ENCODE results near the gene TTC39A. TPM values are rescaled to one million over a fixed set of nuclear protein-coding genes. Genes with fewer than 3 reads are reported as not detected.

TTC39A gene
- total and polyA plus RNA-seq, 2 of the 13 experiments (the other 11 are each of a cell fraction or from before 2014, with no cell fraction given): 0.33 to 1.5 TPM

- no peak for TF ChIP-seq ZNF18 (CRISPR knock-in tag; IDR thresholded peaks at IDR 0.05; ENCODE audit: insufficient replicate concordance)
- no peak for TF ChIP-seq ZSCAN20 (CRISPR knock-in tag; IDR thresholded peaks at IDR 0.05; ENCODE audit: borderline replicate concordance)
- no peak for TF ChIP-seq BRCA1 (CRISPR knock-in tag; IDR thresholded peaks at IDR 0.05)
- no peak for TF ChIP-seq ZNF781 (CRISPR knock-in tag; IDR thresholded peaks at IDR 0.05; ENCODE audit: borderline replicate concordance, not compliant biosample characterization)
- TF ChIP-seq TGIF2 (CRISPR knock-in tag; IDR thresholded peaks at IDR 0.05): no peak
- TF ChIP-seq IKZF4 (CRISPR knock-in tag; IDR thresholded peaks at IDR 0.05; ENCODE audit: borderline replicate concordance, low read depth, not compliant biosample characterization): no peak
- TF ChIP-seq ARID5B (CRISPR knock-in tag; IDR thresholded peaks at IDR 0.05): peak; percentile 32; the same call in 1 of the 2 replicates
- no peak for TF ChIP-seq ZNF619 (CRISPR knock-in tag; IDR thresholded peaks at IDR 0.05)
- no peak for TF ChIP-seq ATF7-NPFF (CRISPR knock-in tag; IDR thresholded peaks at IDR 0.05; ENCODE audit: low read depth)
- no peak for TF ChIP-seq CREB1 (IDR thresholded peaks at IDR 0.05)
- no peak for TF ChIP-seq CREB1 (CRISPR knock-in tag; IDR thresholded peaks at IDR 0.05)
- TF ChIP-seq HES4 (CRISPR knock-in tag; IDR thresholded peaks at IDR 0.05; ENCODE audit: borderline replicate concordance): no peak
- TF ChIP-seq ZNF124 (CRISPR knock-in tag; IDR thresholded peaks at IDR 0.05): no peak
- no peak for TF ChIP-seq ELK4 (CRISPR knock-in tag; IDR thresholded peaks at IDR 0.05; ENCODE audit: borderline replicate concordance)
- 0 out of 2 replicates have a peak, but pooled peaks have one; percentile 26 for TF ChIP-seq HMG20B (CRISPR knock-in tag; conservative IDR thresholded peaks at IDR 0.05)
- no peak for TF ChIP-seq ZNF326 (CRISPR knock-in tag; IDR thresholded peaks at IDR 0.05; ENCODE audit: borderline replicate concordance)
- TF ChIP-seq SRSF1 (optimal IDR thresholded peaks at IDR 0.05; ENCODE audit: low read depth, low read length): no peak
- TF ChIP-seq LCORL (IDR thresholded peaks at IDR 0.05): no peak
- 0 out of 2 replicates have a peak, but pooled peaks have one; percentile 43 for TF ChIP-seq LCORL (CRISPR knock-in tag; IDR thresholded peaks at IDR 0.05)
- TF ChIP-seq TBL1XR1 (IDR thresholded peaks at IDR 0.05; ENCODE audit: borderline replicate concordance, low read length, partially characterized antibody): no peak
- no peak for TF ChIP-seq ATM (IDR thresholded peaks at IDR 0.05; ENCODE audit: borderline replicate concordance)
- no peak for TF ChIP-seq HOXA3 (CRISPR knock-in tag; IDR thresholded peaks at IDR 0.05)
- TF ChIP-seq ZSCAN5A (CRISPR knock-in tag; IDR thresholded peaks at IDR 0.05; ENCODE audit: borderline replicate concordance): no peak
- no peak for TF ChIP-seq ZFP36L2 (CRISPR knock-in tag; IDR thresholded peaks at IDR 0.05)
Observed at GRCh38 chr1:51305371-51305823, 25.0 kb downstream of the TTC39A start (continued).
